SU-DHL-6 (cell line): Measurements from ENCODE around the gene KLHL18.

Experiments
- H2AFZ ChIP-seq: fragments of 200-600 bp; sonication (generic); 2 replicates; pipeline ENCODE4 v1.6.1; 2014; ENCODE audit warnings: low read depth, mild to moderate bottlenecking, moderate library complexity, mixed read lengths, antibody characterized with exemption, low read length; ENCODE audit not compliant: severe bottlenecking
- H3F3A ChIP-seq: fragments of 200-600 bp; shearing (Covaris generic); 2 replicates; pipeline ENCODE4 v1.6.0; 2016; ENCODE audit warnings: antibody characterized with exemption, mild to moderate bottlenecking; ENCODE audit not compliant: insufficient read depth
- H3K27ac ChIP-seq: fragments of 200-600 bp; sonication (generic); 2 replicates; pipeline ENCODE4 v1.5.1; 2016; ENCODE audit warnings: low read depth, mild to moderate bottlenecking, low read length, moderate library complexity, mixed read lengths
- H3K27me3 ChIP-seq: fragments of 200-600 bp; sonication (generic), shearing (Covaris generic); 2 replicates; pipeline ENCODE4 v1.6.0; 2014; ENCODE audit warnings: mild to moderate bottlenecking, low read length
- H3K36me3 ChIP-seq: fragments of 200-600 bp; sonication (generic); 2 replicates; pipeline ENCODE4 v1.6.1; 2014; ENCODE audit warnings: mild to moderate bottlenecking, low read length, mixed read lengths
- H3K4me2 ChIP-seq: fragments of 300-600, 200-600 bp; shearing (Covaris generic), sonication (generic); 2 replicates; pipeline ENCODE4 v1.6.0; 2014; ENCODE audit warnings: low read length, low read depth, mild to moderate bottlenecking; ENCODE audit not compliant: poor library complexity, severe bottlenecking
- H3K4me3 ChIP-seq: fragments of 200-600 bp; sonication (generic); 2 replicates; pipeline ENCODE4 v1.5.1; 2014; ENCODE audit warnings: antibody characterized with exemption, low read length, mild to moderate bottlenecking, mixed read lengths; ENCODE audit not compliant: insufficient read depth, poor library complexity, severe bottlenecking
- H3K79me2 ChIP-seq: fragments of 200-600 bp; sonication (generic); 2 replicates; pipeline ENCODE4 v1.6.1; 2014; ENCODE audit warnings: mild to moderate bottlenecking, low read length, moderate library complexity; ENCODE audit not compliant: insufficient read depth
- H3K9ac ChIP-seq: fragments of 200-600 bp; sonication (generic); 2 replicates; pipeline ENCODE4 v1.7.0; 2014; ENCODE audit warnings: mild to moderate bottlenecking, low read length
- H3K9me2 ChIP-seq: fragments of 200-600 bp; sonication (generic); replicated peaks from 2 replicates; pipeline ENCODE4 v1.6.1; 2014; ENCODE audit warnings: low read length; ENCODE audit not compliant: insufficient read depth
- H3K9me3 ChIP-seq: fragments of 200-600 bp; sonication (generic); 2 replicates; pipeline ENCODE4 v1.6.1; 2014; ENCODE audit warnings: low read length, mixed read lengths; ENCODE audit not compliant: insufficient read depth
- H4K20me1 ChIP-seq: fragments of 200-600 bp; sonication (generic); 2 replicates; pipeline ENCODE4 v1.6.1; 2014; ENCODE audit warnings: low read depth, mild to moderate bottlenecking, antibody characterized with exemption, low read length, moderate library complexity, mixed read lengths
- EZH2phosphoT487 ChIP-seq: fragments of 200-600 bp; sonication (generic), shearing (Covaris generic); conservative IDR thresholded peaks from 2 replicates; pipeline ENCODE4 v1.6.1; 2018; ENCODE audit warnings: mild to moderate bottlenecking, antibody characterized with exemption, low read length, moderate library complexity, mixed read lengths
- TF ChIP-seq, protein P1 (sequence below): fragments of 200-600 bp; sonication (generic); IDR thresholded peaks from one replicate; pipeline ENCODE4 v1.5.1; 2017; ENCODE audit warnings: antibody characterized with exemption, mild to moderate bottlenecking, low read length, moderate library complexity; ENCODE audit not compliant: insufficient read depth, poor library complexity, severe bottlenecking

Gene KLHL18

DNA sequence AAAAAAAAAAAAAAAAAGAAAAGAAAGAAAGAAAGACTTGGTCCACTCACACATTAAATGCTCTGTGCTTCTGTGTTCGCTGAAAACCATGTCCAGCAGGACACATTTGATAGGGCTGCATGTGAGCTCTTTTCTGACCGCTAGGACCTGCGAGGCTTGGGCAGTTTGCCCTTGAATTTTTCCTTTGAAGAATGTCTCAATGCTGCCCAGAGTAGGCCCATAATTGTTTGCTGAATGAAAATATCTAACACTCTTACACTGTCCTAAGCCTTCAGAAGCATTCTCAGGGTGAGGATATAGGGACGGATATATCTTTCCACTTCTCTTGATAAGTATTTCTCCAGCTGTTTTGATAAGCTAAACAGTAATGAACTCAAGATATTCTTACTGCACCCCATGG is 6.2 kb upstream of the KLHL18 start:
- TF ChIP-seq EZH2phosphoT487 = no peak
- TF ChIP-seq, protein P1, sequence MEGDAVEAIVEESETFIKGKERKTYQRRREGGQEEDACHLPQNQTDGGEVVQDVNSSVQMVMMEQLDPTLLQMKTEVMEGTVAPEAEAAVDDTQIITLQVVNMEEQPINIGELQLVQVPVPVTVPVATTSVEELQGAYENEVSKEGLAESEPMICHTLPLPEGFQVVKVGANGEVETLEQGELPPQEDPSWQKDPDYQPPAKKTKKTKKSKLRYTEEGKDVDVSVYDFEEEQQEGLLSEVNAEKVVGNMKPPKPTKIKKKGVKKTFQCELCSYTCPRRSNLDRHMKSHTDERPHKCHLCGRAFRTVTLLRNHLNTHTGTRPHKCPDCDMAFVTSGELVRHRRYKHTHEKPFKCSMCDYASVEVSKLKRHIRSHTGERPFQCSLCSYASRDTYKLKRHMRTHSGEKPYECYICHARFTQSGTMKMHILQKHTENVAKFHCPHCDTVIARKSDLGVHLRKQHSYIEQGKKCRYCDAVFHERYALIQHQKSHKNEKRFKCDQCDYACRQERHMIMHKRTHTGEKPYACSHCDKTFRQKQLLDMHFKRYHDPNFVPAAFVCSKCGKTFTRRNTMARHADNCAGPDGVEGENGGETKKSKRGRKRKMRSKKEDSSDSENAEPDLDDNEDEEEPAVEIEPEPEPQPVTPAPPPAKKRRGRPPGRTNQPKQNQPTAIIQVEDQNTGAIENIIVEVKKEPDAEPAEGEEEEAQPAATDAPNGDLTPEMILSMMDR = no peak
- Histone ChIP-seq H3K4me2 (no peak overlapping the region), H4K20me1 (no peaks in the 10 kb centered on the region), H3F3A (no peaks in the 10 kb centered on the region), H3K79me2 (no peaks in the 10 kb centered on the region), H3K9ac (no peak overlapping the region), H3K9me3 (no peaks in the 10 kb centered on the region), H3K9me2 (no peaks in the 10 kb centered on the region), H3K27me3 (no peaks in the 10 kb centered on the region), H3K4me3 (no peak overlapping the region), H3K27ac (no peak overlapping the region), H3K36me3 (no peaks in the 10 kb centered on the region), H2AFZ (no peak overlapping the region)

DNA sequence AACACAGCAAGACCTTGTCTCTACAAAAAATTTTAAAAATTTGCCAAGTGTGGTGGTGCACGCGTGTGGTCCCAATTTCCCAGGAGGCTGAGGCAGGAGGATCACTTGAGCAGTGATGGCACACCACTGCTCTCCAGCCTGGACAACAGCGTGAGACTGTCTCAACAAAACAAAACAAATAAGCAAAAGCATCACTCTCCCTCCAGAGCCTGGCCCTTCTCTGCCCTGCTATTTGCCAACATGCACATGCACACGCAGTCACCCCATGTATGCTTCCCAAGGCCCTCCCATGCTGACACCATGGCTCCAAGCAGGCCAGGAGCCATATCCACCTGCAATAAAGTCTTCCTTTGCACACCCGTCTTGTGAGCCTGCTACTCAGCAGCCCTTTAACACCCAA is 2.2 kb upstream of the KLHL18 start:
- Histone ChIP-seq H2AFZ (no peak overlapping the region), H4K20me1 (no peaks in the 10 kb centered on the region), H3K27me3 (no peaks in the 10 kb centered on the region), H3K9me2 (no peaks in the 10 kb centered on the region), H3K9me3 (no peaks in the 10 kb centered on the region), H3K4me2 (no peak overlapping the region), H3K4me3 (no peak overlapping the region), H3K27ac (no peak overlapping the region), H3K79me2 (peaks cover 24% of the 10 kb centered on the region), H3K9ac (no peak overlapping the region), H3F3A (no peaks in the 10 kb centered on the region), H3K36me3 (no peaks in the 10 kb centered on the region)
- TF ChIP-seq EZH2phosphoT487 = no peak
- TF ChIP-seq, protein P1 = no peak

DNA sequence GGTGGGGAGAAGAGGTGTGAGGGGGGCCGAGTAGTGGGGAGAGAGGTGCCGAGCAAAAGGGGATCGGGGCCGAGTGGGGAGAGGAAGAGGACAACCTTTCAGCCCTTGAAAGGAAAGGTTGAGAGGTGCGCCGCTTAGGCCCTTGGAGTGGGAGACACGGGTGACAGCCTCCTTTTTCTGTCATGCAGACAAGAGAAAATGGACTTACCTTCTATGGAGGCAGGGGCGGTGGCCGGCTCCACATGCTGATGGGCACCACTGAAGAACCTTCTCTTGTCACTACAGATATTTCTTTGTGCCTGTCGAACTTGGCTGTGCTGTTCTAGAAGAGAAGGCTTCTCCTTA is 421 bp downstream of the KLHL18 start:
- no peaks in the 10 kb centered on the region for H3K9me3 ChIP-seq

More for the DNA sequence above, 421 bp downstream of the KLHL18 start:
- TF ChIP-seq EZH2phosphoT487 = no peak
- TF ChIP-seq, protein P1 = no peak
- Histone ChIP-seq H3K4me3 (peak overlapping the region; percentile 66), H3K79me2 (peaks cover 48% of the 10 kb centered on the region), H3F3A (no peaks in the 10 kb centered on the region), H3K27ac (peak overlapping the region; percentile 83), H3K4me2 (peak overlapping the region; percentile 77), H3K9ac (peak overlapping the region; percentile 82), H3K9me2 (no peaks in the 10 kb centered on the region), H4K20me1 (no peaks in the 10 kb centered on the region), H3K36me3 (no peaks in the 10 kb centered on the region), H3K27me3 (no peaks in the 10 kb centered on the region), H2AFZ (peak overlapping the region; percentile 73)
